Skeletal muscle cell (primary cell): ENCODE measurements around the gene GJA4.

Experiments used
- DNase-seq: peaks from one replicate; pipeline ENCODE4 v3.0.0-alpha.2; 2010; ENCODE audit warnings: low read depth
- H3K4me3 ChIP-seq: 2 replicates; pipeline ENCODE4 v1.5.1; 2011; ENCODE audit warnings: low read depth, mild to moderate bottlenecking, control low read depth, low read length, moderate library complexity

The GJA4 gene

GRCh38 chr1:34825455-34826091 is 32.8 kb downstream of the GJA4 start:
- H3K4me3 ChIP-seq, result no peak overlapping the region
- DNase-seq, result no peak

GRCh38 chr1:34827341-34827941 is 34.6 kb downstream of the GJA4 start:
- no peak overlapping the region for H3K4me3 ChIP-seq
- no peak for DNase-seq

- DNase-seq, result no peak
- no peak overlapping the region for H3K4me3 ChIP-seq
Measured at GRCh38 chr1:34828611-34829010, 35.8 kb downstream of the GJA4 start.

- no peak for DNase-seq
- no peak overlapping the region for H3K4me3 ChIP-seq
Measured at GRCh38 chr1:34829250-34829649, 36.5 kb downstream of the GJA4 start.

GRCh38 chr1:34831721-34832246 is 39.0 kb downstream of the GJA4 start:
- H3K4me3 ChIP-seq, result no peak overlapping the region
- no peak for DNase-seq

GRCh38 chr1:34833711-34834110 is 40.9 kb downstream of the GJA4 start:
- no peak overlapping the region for H3K4me3 ChIP-seq
- DNase-seq, result no peak

- no peak overlapping the region for H3K4me3 ChIP-seq
- no peak for DNase-seq
Measured at GRCh38 chr1:34839526-34840305, 46.9 kb downstream of the GJA4 start.

- no peak overlapping the region for H3K4me3 ChIP-seq
- DNase-seq, result no peak
Measured at GRCh38 chr1:34840426-34840825, 47.6 kb downstream of the GJA4 start.

- DNase-seq, result no peak
- no peak overlapping the region for H3K4me3 ChIP-seq
Measured at GRCh38 chr1:34842073-34842472, 49.3 kb downstream of the GJA4 start.

- H3K4me3 ChIP-seq, result no peak overlapping the region
- DNase-seq, result no peak
Measured at GRCh38 chr1:34842952-34843371, 50.2 kb downstream of the GJA4 start.

GRCh38 chr1:34843392-34844251 is 50.8 kb downstream of the GJA4 start:
- DNase-seq, result no peak
- no peak overlapping the region for H3K4me3 ChIP-seq

- no peak overlapping the region for H3K4me3 ChIP-seq
- no peak for DNase-seq
Measured at GRCh38 chr1:34844252-34844634, 51.4 kb downstream of the GJA4 start.
